ENCODE data around the gene TTLL7. TPM values are rescaled to one million over a fixed set of nuclear protein-coding genes. Genes with fewer than 3 reads are reported as not detected.

TTLL7 gene
- polyA plus RNA-seq, 1 donor (not counting 4 experiments of a cell fraction or from before 2014, with no cell fraction given) = 8.1 TPM

DNA sequence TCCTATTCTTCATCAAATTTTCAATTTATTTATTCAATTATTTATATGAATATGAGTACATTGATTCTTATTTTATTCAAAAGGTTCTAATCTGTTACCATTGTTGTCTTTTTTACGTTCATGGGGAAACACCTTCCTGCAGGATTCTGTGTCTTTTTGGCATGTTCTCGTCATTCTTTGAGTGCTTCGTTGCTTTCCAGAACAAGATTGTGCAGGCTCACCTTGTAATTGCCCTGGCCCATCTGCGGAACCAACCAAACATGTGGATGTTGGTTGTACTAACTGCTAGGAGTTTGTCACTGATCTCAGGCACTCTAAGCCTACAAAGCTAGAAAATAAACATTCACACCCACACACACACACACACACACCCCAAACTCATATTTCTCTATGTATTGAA, 182.1 kb downstream of the TTLL7 start:
- no peaks in the 10 kb centered on the region for H3K36me3 ChIP-seq (ENCODE audit: control insufficient read depth in 2 of 2, extremely low read depth in 1 of 2, insufficient read depth in 2 of 2, low read length in 2 of 2)
- dilution Hi-C loops (cut with MboI; ENCODE audit: extremely low pct_ligation_motif_present, low sequenced_read_pairs) = no loop called here
- no peaks in the 10 kb centered on the region for H3K4me1 ChIP-seq (ENCODE audit: control insufficient read depth, extremely low read depth, insufficient read depth, low read length)
- FAIRE-seq (no peak), DNase-seq (ENCODE audit: low read depth, low spot score) (no peak)
- no peak overlapping the region for H2AFZ ChIP-seq (ENCODE audit: control insufficient read depth, low read length)
- TF ChIP-seq EZH2 (IDR thresholded peaks at IDR 0.05; ENCODE audit: low read length) = no peak
- TF ChIP-seq CTCF (optimal IDR thresholded peaks at IDR 0.05 in 1 of 3, IDR thresholded peaks at IDR 0.05 in 1 of 3, conservative IDR thresholded peaks at IDR 0.05 in 1 of 3; ENCODE audit: extremely low read depth in 1 of 3, insufficient read depth in 2 of 3, low read length in 3 of 3) = no peak
- no peak overlapping the region for H3K4me3 ChIP-seq (ENCODE audit: control insufficient read depth in 2 of 3, extremely low read depth in 1 of 3, insufficient read depth in 2 of 3, low read depth in 1 of 3, low read length in 3 of 3)
- H3K27me3 ChIP-seq (ENCODE audit: control insufficient read depth, extremely low read depth, insufficient read depth, low read length) = no peaks in the 10 kb centered on the region
- no peak overlapping the region for H3K27ac ChIP-seq (ENCODE audit: control insufficient read depth, insufficient read depth, low read length)
- H3K9ac ChIP-seq (ENCODE audit: control insufficient read depth, extremely low read depth, insufficient read depth, low read length) = no peak overlapping the region
- H4K20me1 ChIP-seq (ENCODE audit: control insufficient read depth, extremely low read depth, insufficient read depth, low read length) = no peaks in the 10 kb centered on the region
- H3K9me1 ChIP-seq (ENCODE audit: control insufficient read depth, extremely low read depth, insufficient read depth, low read length) = no peaks in the 10 kb centered on the region
- H3K9me3 ChIP-seq (ENCODE audit: control insufficient read depth, low read depth, low read length) = no peaks in the 10 kb centered on the region
- H3K79me2 ChIP-seq (ENCODE audit: control insufficient read depth, insufficient read depth, low read length) = no peaks in the 10 kb centered on the region
- H3K4me2 ChIP-seq (ENCODE audit: control insufficient read depth, extremely low read depth, insufficient read depth, low read depth, low read length) = no peak overlapping the region

- Histone ChIP-seq H3K9me3 (ENCODE audit: control insufficient read depth, low read depth, low read length) (no peaks in the 10 kb centered on the region), H3K27ac (ENCODE audit: control insufficient read depth, insufficient read depth, low read length) (no peak overlapping the region), H3K4me3 (ENCODE audit: control insufficient read depth in 2 of 3, extremely low read depth in 1 of 3, insufficient read depth in 2 of 3, low read depth in 1 of 3, low read length in 3 of 3) (no peak overlapping the region), H3K4me1 (ENCODE audit: control insufficient read depth, extremely low read depth, insufficient read depth, low read length) (no peaks in the 10 kb centered on the region), H3K79me2 (ENCODE audit: control insufficient read depth, insufficient read depth, low read length) (no peaks in the 10 kb centered on the region), H3K4me2 (ENCODE audit: control insufficient read depth, extremely low read depth, insufficient read depth, low read depth, low read length) (no peak overlapping the region), H2AFZ (ENCODE audit: control insufficient read depth, low read length) (no peak overlapping the region), H3K27me3 (ENCODE audit: control insufficient read depth, extremely low read depth, insufficient read depth, low read length) (no peaks in the 10 kb centered on the region), H4K20me1 (ENCODE audit: control insufficient read depth, extremely low read depth, insufficient read depth, low read length) (no peaks in the 10 kb centered on the region), H3K9ac (ENCODE audit: control insufficient read depth, extremely low read depth, insufficient read depth, low read length) (no peak overlapping the region), H3K9me1 (ENCODE audit: control insufficient read depth, extremely low read depth, insufficient read depth, low read length) (no peaks in the 10 kb centered on the region), H3K36me3 (ENCODE audit: control insufficient read depth in 2 of 2, extremely low read depth in 1 of 2, insufficient read depth in 2 of 2, low read length in 2 of 2) (no peaks in the 10 kb centered on the region)
- TF ChIP-seq EZH2 (IDR thresholded peaks at IDR 0.05; ENCODE audit: low read length) (no peak), CTCF (optimal IDR thresholded peaks at IDR 0.05 in 1 of 3, IDR thresholded peaks at IDR 0.05 in 1 of 3, conservative IDR thresholded peaks at IDR 0.05 in 1 of 3; ENCODE audit: extremely low read depth in 1 of 3, insufficient read depth in 2 of 3, low read length in 3 of 3) (no peak)
- no peak for FAIRE-seq
- dilution Hi-C loops (cut with MboI; ENCODE audit: extremely low pct_ligation_motif_present, low sequenced_read_pairs) = no loop called here
- no peak for DNase-seq (ENCODE audit: low read depth, low spot score)
These were observed 183.6 kb downstream of the TTLL7 start for GRCh38 chr1:83815330-83815729.

Other genes starting within 250 kb of the TTLL7 start
- gene PRKACB, start 145.1 kb upstream of the TTLL7 start, polyA plus RNA-seq = 9.4 to 15.3 TPM (median 11.2 TPM) in 3 replicates